GM18502 (cell line): Measurements from ENCODE around the gene CCK.

Experiments
- ATAC-seq: cut with Tn5 transposase; IDR thresholded peaks from one replicate; pipeline ENCODE4 v1.9.1; 2021; ENCODE audit warnings: mild to moderate bottlenecking; ENCODE audit not compliant: unreplicated experiment, poor library complexity

CCK gene

DNA sequence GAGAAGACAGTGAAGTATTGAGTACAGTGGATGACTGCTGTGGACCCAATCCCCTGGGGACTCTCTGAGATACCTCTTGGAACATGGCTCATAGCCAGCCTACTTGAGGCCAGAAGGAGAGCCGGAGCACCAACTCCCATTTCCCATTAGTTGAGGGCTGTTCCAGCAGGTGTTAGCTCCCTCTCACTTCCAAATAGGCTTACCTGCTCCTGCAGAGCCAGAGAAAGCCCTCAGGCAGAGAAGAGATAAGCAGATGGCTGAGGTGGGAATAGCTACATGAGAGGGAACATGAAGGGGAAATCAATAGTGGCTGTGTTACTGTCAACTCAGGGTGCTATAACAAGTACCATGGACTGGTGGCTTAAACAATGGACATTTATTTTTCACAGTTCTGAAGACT, 4.6 kb upstream of the CCK start:
- no peak for ATAC-seq

DNA sequence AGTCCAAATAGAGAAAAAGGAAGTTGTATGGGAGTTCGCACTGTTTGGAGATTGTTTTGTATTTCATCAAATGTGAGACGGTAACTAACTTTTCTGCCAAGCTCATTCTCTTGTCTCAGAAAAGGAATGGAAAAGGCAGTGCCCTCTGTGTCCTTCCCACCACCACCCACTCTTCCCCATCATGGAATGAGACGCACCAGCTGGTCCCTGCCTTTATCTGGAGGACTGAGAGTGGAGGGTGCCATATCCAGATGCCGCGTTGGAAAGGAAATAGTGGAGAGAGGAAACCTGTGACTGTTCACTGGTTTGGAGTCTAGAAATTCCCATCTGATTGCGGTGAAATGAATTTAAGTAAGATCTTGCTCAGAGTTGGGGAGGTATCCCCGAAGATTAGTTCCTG, 3.7 kb upstream of the CCK start:
- ATAC-seq, result no peak

DNA sequence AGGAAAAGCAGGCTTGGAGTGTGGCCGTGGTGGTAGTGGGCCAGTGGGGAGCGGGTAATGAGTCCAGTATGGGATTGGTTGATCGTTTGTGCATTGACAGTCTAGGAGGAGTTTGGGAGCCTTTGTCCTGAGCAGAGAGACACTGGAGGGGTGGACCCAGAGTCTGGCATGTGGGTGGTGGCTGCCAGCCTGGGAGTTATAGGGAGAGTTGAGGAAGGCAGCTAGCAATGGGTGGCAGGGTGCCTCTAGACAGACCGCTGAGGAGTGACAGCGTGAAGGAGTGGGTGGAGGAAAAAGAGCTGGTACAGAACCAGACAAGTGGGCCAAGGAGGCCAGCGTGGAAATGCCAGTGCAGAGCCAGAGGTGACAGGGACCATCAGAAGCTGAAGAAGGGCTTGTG, 1.9 kb upstream of the CCK start:
- no peak for ATAC-seq

DNA sequence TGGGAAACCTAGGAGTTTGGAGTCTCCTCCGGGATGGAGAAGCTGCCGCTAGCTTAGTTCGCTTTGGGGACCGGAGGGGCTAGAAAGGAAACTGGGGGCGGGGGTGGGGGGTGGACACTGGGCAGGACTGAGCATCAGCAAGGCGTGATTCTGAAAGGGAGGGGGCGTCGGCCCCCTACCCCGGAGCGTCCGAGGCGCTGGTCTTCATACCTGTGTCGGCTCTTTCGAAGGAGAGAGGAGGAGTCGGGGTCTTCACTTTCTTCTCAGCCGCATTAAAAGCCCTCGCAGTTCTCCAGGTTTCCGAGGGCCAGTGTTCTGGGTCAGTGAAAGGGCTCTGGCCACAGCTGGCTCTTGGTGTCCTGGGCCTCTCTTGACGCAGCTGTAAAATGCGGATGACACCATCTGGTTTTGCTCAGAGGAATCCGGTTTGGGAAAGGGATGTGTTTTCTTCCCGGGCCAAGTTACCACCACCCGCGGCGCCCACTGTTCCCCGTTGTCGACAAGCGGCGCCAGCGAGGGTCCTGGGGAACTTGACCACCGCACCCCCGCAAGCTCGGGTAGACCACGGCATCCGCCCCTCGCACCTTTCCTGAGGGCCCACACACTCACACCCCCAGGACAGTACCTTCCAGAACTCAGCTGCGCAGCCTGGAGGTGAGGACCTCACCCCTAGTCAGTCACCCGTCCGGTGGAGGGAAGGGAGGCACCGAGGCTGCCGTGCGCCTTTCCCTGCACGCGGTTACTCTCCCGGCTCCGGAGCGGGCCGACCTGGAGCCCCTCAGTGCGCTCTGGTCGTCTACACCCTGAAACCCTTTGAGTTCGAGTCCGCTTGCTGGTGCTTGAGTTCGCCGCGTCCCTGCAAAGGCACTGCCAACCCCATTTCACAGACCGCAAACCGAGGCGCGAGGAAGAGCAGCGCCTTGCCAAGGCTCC, 660 bp downstream of the CCK start:
- ATAC-seq, result no peak

DNA sequence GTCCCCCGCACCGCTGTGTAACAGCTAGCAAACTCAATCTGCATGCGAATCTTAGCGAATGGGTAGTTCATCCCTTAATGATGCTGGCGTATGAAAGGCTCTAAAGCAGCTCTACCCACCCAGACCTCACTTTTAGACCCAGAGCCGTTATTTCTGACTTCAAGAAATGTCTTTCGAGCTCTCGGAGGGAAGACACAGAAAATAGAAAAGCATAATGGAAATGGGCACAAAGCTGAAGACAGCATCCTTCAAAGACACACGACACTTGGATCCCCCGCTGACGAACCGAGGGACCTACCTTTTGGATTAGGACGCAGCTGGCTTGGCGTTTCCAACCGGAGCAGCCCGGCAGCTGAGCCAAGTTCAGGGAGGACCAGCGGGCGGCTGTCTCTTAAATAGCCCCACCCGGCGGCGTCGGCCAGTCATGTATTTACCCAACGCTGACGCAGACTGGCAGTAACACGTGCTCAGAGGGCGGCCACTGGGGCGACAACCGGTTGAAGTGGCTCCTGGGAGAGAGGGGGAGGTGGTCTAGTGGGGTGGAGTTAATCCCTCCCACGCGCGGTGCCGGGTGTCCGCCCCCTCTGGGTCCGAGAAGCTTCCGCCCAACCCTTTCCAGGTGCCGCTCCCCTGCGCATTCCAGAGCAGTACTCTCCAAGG, 1.5 kb downstream of the CCK start:
- ATAC-seq, result no peak

DNA sequence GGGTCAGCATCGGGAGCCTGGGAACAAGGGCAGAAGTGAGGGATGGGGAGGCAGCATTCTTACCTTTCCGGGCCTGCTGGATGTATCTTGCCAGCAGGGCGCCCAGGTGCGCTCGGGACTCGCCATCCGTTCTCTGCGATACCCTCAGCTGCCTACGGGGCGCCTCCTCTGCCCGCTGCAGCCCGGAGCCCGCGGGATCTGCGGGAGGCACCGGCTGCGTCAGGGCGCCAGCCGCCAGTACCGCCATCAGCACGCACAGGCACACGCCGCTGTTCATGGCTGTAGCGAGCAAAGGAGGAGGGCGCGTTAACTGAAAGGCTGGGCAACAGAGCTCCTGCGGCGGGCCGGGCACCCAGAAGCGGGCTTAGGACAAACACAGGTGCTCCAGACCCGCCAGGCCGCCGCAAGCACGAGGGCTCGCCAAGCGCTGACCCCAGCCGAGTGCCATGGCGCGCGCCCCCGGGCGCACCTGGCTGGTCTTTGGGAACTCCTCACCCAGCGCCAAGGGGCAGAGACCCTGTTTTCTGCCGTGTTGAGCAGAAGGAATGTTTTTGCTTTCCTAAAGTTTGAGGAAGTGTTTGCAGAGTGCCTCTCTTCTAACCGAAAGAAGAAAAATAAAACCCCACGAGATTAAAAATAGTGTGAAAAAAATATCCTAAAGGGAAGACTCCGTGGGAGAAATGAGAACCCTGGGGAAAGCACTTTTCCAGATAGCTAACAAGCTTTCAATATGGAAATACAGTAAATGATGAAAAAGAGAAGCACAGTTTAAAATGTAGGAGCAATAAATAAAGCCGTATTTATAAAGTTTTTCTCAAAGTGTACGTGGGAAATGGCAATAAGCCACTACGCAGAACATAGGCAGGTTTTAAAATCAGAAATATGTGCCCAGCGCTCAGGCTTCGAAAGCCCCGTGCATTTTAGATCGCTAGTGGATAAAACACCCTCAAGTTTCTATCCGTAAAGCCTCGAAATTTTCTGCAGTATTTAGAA, 2.3 kb downstream of the CCK start:
- no peak for ATAC-seq

DNA sequence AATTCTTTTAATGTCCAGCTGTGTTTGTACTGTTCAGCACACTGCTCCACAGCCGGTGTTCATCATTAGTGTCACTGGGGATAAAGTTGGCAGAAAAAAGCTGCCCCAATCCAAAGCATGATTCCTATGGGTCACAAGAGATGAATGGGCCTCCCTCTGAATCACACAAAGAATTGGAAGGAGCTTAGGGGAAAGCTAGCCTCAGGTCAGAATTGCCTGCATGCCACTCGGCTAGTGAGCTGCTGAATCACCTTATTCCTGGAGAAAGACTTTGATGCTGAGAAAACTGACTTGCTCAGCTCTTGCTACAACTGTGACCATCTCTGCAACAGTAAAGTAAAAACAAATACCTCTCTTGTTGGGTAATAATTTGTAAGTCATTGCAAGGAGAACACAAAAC, 3.5 kb downstream of the CCK start:
- ATAC-seq, result no peak

DNA sequence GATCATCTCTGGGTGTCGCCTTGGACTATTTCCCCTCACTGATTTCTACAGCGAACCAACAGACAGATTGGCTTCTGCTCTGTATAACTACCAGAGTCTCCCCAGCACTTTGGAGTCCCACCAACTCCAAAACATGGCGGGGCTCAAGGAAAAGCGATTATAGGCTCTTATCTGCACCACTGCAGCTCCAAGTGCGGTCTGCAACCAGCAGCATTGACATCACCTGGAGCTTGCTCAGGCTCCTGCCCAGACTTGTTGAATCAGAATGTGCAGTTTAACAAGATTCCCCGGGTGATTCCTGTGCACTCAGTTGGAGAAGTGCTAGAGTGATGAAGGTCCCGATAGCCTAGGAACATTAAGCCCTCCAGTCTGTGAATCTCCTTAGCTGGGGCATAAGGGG, 9.0 kb downstream of the CCK start:
- ATAC-seq, result no peak

DNA sequence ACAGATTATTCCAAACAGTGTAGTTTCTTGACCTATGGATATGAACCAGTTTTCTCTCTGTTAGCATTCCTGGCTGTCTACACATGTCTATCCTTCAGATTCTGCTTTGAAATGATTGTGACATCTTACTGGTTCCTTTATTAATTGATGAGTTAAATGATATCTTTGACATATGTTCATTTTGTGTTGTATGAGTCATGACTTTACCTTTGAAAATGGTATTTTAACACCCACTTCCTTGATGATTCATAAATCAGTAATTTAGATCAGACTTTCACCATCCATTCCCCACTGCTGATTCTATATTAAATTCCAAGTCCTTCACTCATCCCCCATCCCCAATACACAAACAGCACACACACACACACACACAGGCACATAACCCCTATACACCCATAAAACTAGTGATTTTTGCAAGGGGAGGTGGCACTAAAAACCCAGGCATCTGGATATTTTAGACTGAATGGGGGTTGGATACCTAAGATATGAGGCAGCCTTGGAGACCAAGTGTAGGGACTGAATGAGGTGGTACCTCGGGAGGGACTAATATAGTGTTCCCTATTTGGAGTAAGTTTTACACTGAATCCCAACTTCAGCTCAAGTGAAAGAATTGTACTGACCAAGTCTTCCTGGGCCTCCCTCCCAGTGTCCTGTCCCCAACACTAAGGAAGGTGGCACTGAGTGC, 9.7 kb downstream of the CCK start:
- ATAC-seq, result no peak

DNA sequence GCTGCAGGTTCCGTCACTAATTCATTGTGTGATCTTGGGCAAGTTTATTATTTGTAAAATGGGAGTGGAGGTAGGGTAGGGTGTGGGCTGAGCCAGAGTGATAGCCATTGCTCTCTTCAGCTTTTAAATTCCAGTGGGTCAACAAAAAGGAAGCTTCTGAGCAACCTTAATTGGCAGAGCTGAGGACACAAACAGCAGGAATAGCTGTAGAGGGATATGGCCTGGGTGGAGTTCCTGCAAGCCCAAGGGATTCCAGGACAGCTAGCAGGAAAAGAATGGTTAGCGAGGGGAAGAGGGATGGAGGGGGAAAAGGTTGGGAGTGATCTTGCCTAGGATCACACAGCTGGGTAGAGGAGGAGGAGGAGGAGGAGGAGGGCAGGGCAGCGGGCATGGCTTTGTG, 11.4 kb downstream of the CCK start:
- ATAC-seq, result no peak

DNA sequence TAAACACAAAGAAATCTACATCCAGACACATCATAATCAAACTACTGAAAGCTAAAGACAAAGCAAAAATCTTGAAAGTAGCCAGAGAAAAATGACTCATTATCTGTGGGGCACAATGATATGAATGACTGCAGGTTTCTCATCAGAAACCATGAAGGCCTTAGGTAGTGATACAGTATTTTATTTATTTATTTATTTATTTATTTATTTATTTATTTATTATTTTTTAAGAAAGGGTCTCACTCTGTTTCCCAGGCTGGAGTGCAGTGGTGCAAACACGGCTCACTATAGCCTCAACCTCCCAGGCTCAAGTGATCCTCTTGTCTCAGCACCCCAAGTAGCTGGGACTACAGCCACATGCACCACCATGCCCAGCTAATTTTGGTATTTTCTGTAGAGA, 15.2 kb downstream of the CCK start:
- no peak for ATAC-seq

DNA sequence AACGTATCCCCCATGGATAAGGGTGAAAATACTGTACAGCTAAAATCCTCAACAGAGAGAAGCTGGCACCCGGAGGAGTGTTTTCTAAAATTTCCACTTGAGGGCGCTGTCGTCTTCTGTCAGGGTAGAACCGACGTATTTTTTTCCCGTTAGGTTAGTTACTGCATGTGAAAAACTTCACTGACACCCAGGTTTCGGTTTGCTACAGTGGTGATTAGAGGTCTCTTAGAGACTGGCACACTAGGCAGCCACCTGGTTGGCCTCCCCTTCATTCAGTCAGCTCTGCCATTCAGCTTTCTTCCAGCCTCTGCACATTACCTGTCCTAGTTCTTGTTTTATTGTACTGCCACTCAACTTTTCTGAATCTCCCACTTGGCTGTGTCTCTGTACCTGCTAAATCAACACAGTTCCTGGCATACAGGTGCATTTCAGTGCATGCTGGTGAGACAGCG, 18.4 kb downstream of the CCK start:
- no peak for ATAC-seq

DNA sequence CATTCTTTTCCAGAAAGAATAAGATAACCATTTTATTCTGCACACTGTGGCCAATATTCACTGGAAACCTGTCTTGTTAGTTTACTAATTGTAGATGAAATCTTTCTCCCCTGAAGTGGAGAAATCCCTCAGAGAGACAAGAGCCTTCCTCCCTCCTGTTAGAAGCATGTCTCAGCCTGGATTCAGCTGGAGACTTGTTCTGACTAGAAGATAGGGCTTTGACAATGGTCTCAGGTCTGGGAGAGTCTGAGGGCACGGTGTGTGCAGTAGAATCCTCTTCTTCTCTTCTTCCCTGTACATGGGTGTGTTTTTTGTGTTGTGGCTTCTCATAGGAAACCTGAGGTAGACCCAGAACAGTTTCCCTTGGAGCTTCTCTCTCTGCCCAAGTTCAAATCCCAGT, 19.9 kb downstream of the CCK start:
- ATAC-seq, result no peak

DNA sequence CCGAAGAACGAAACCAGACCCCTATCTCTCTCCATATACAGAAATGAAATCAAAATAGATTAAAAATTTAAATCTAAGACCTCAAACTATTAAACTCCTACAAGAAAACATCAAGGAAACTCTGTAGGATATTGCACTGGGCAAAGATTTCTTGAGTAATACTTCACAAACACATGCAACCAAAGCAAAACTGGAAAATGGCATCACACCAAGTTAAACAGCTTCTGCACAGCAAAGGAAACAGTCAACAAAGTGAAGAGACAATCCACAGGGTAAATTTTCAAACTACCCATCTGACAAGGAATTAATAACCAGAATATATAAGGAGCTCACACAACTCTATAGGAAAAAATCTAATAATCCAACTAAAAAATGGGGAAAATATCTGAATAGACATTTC, 29.4 kb downstream of the CCK start:
- no peak for ATAC-seq

DNA sequence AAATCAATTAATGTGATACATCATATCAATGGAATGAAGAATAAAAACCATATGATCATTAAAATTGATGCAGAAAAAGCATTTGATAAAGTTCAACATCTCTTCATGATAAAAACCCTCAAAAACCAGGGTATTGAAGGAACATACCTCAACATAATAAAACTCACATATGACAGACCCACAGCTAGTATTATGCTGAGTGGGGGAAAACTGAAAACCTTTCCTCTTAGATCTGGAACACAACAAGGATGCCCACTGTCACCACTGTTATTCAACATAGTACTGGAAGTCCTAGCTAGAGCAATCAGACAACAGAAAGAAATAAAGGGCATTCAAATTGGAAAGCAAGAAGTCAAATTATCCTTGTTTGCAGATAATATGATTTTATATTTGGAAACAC, 30.5 kb downstream of the CCK start:
- ATAC-seq, result no peak

DNA sequence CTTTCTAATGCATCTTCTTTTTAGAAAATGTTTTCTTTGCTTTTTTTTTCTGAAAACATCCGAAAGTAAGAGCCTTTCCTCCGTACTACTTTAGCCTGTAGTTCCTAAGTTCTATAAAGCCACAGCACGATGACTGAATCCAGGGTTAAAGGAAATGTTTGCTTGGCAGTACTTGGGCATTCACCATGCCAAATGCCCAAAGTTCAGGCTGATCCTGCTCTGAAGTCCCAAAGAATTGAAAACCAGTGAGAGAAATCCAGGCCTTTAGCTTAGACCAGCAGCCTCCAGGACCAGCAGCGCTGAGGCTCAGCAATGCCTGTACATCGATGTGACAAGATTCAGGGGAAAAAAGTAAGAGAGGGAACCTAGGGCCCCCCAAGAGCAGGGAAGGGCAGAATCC, 35.1 kb downstream of the CCK start:
- no peak for ATAC-seq

DNA sequence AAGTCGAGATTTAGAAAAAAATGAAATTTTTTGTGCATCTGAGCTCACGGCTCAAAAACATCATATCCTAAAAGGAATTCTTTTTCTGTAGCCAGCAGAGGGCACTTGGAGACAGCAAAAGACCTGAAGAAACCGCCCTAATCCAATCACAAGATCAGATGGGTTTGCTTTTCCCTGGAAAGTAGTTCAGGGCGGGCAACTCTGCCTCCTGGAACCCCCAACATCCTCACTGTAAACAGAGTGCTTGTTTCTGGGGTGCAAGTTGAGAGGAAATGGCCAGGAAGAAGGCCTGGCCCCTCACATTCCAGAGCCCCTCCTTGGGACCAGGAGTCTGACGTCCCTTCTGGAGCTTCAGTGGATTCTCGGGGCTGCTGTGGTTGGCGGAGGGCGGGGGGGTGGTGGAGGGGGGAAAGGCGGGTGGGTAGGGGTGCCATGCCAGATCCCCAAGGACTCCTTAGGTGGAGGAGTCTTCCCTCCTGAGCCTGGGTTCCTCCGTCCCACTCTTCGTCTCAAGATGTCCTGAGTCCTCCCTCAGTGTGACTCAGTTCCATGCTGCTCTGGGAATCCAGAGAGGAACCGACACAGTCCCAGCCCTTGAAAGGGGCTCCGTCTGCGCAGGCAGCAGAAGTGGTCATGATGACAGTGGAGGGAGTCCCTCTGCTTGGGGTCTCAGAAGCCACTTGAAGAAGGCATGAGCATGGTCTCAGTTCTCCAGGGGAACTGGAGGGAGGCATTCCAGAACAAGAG, 35.9 kb downstream of the CCK start:
- ATAC-seq, result no peak

DNA sequence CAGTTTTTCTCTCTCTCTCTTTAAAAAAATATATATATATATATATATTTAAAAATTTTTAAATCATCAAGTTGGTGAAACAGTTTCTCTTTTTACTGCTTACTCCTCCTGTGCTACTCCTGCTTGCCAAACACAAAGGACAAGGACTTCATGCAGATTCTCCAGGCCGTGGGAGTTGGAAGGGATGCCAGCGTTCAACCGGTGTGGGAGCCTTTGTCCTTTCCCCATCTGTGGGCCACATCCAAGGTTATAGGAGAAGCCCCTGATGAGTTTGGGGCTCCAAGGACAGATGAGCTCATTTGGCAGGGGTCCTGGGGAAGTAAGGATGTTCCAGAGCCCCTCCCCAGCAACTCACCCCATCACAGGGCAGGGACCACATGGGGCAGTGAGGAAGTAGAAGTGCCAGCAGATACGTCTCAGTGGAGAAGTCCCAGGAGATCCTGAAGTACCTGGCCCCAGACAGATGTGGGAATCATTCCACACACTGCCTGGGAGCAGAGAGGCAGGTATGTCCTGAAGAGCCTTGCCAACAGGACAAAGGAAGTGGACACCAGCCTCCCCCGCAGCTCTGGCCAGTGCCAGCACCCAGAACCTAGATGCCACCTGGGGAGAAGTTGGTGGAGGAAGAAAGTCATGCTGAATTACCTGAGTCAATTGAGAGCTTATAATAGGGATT, 36.6 kb downstream of the CCK start:
- ATAC-seq, result no peak

DNA sequence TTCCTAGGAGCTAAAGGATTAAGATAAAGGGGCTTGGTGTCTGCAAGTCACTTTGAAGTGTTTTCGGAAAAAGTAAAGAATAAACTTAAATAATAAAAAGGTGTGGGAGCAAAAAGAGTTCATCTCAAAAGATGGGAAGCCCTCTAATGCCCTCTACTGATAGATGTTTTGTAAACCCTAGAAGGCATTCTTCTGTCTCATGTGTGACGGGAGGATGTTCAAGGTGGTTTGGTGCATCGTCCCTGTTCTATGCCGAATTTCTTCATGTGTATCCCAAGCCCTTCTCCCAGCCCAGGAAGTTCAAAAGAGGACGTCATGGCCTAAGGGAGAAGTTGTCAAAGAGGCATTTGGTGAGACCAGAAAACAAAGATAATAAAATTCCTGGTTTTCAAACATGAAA, 37.2 kb downstream of the CCK start:
- ATAC-seq, result no peak
